Islet precursor cell (in vitro differentiated cells): ENCODE data around the gene RALGPS1.

Experiments
- DNase-seq: peaks from one replicate; pipeline ENCODE4 v3.0.0-alpha.2; 2018

Gene RALGPS1

DNA sequence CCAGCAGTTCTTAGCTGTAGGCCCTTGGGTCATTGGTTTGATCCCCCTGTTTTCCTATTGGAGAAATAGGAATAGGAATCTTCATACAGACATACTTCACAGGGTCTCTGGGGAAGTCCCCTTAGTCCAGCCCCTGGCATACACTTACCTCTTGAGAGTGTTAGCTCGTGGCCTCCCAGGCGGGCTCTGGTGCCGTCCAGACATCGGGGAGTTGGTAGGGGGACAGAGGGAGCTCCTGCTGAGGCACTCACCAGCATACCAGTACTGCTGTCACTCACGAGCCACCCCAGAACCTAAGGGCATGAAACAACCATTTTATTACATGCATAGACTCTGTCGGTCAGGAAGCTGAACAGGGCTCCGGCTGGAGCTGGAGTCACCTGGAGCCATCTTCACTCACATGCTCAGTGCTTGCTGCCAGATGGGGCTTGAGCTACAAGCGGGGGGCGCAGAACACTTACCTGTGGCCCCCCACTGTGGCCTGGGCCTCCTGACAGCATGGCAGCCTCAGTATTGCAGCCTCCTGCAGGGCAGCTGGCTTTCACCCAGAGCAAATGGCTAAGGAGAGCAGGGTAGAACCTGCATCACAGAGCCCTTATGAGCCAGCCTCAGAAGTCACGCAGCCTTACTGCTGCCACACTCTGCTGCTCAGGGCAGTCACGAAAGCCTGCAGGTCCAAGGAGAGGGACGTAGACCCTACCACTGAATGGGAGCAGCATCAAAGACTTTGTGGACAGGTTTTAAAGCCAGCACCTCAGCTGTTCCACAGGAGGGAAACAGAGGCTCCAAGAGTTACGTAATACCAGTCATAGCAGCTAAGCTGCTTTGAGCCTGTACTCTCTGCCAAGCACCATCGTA is 266.1 kb downstream of the RALGPS1 start:
- DNase-seq: peak; percentile 42

DNA sequence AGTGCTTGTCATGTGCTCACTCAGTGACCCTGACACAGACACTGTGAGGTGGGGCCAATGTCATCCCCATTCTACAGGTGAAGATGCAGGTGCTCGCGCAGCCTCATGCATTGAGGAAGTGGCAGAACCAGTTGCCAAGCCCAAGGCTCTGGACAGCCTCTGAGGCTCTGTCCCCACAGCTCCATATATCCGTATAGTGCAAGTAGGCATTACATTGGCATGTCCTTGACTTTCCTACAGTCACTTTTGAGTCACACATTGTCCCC is 266.7 kb downstream of the RALGPS1 start:
- peak; percentile 24 for DNase-seq

DNA sequence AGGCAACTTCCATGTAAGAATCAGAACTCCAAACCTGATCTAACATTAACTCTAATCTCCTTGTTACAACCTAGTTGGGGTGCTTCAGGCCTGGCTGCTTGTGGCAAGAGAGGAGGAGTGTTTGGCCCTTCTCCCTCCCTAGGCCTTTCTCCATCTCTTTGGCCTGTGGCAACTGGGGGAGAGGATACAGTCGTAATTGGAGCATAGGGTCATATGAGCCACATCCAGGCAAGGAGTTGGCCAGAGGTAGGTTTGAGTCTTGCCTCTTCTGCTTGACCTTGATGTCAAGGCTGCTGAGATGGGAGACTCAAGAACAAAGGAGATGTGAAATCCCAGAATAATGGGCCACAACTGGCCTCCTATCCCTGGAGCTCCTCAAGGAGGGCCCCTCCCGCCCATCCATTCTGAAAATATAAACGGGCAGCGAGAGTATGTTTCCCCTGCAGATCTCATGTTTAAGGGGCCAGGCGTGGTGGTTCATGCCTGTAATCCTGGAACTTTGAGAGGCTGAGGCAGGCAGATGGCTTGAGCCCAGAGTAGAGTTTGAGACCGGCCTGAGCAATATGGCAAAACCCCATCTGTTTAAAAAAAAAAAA is 267.1 kb downstream of the RALGPS1 start:
- peak; percentile 20 for DNase-seq

DNA sequence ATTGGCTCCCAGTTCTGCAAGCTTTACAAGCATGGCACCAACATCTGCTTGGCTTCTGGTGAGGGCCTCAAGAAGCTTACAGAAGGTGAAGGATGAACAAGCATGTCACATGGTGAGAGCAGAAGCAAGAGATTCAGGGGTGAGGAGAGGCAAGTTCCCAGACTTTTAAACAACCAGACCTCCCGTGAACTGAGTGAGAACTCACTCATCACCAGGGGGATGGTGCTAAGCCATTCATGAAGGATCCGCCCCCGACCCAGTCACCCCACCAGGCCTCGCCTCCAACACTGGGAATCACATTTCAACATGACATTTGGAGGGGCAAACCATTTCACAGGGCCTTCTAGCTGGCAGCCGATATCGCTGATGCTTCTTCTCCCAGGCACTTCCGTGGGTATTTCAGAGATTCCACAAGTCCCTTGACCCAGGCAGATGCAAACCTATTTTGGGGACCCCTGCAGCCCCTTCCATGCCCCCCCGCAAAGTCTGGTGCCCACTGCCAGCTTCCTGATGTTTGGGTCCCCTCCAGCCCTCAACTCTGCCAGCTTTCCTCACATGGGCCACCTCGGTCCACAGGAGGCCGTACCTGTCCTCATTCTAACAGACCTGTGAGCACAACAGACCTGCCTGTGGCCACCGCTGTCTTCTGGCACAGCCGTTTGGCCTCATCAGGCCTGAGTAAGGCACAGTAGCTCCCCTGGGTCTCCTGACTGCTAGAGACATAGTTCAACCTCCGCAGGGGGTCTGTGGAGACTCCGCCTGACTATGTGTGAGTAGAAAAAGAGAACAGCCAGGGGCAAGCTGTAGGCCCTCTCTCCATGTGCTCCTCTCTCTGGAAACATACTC is 268.5 kb downstream of the RALGPS1 start:
- no peak for DNase-seq

- no peak for DNase-seq
Observed at GRCh38 chr9:127183814-127184582, 269.4 kb downstream of the RALGPS1 start.

DNA sequence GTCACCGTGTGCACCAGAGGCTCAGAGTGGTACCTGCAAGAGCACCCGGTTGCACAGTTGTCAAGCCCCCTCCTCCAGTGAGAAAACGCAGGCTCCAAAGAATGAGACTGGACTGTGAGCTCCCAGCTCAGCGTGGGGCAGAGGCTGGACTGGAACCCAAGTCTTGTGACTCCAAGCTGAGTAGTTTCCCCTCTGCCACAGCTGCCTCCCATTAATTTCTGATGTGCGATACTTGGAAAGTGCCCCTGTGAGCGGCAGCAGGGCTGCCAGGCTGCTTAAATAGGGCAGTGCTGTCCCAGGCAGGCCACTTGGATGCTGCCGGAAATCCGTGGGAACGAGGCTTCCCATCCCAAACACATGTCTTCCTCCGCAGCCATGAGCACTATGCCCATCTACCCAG is 270.1 kb downstream of the RALGPS1 start:
- no peak for DNase-seq

DNA sequence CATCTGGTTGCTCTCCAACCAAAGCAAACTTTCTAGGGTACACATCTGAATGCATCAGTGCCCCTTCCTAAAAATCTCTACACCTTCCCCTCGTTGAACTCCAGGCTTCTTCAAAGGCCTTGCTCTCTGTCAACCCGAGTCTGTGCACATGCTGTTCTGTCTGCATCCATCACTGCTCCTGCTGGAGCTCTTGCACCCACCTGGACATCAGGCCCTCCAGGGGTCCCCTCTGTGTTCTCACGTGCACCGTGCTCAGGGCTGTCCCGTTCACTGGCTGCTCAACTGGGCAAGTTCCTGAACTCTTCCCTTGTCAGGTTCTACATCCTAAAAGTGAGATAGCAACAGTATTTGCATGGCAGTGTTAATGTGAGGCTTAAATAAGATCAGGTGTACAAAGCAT is 270.6 kb downstream of the RALGPS1 start:
- DNase-seq: no peak

GRCh38 chr9:127185931-127186781 is 271.6 kb downstream of the RALGPS1 start:
- DNase-seq: no peak

DNA sequence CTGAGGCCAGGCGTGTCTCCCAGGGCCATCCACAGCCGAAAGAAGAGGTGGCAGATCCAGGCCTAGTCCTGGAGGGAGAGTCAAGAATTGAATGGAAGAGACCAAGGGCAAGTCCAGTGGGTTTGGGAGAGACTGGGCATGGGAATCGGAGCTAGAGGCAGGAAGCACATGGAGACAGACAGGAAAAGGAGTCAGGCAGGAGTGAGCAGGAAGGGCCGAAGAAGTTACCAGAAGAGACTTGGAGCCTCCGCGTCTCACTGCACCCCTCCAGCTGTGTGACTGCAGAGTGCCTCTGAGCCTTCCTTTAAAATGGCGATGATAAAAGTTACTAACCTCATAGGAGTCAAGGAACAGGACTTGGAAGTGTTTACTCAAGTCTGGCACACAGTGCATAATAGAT is 272.2 kb downstream of the RALGPS1 start:
- no peak for DNase-seq

DNA sequence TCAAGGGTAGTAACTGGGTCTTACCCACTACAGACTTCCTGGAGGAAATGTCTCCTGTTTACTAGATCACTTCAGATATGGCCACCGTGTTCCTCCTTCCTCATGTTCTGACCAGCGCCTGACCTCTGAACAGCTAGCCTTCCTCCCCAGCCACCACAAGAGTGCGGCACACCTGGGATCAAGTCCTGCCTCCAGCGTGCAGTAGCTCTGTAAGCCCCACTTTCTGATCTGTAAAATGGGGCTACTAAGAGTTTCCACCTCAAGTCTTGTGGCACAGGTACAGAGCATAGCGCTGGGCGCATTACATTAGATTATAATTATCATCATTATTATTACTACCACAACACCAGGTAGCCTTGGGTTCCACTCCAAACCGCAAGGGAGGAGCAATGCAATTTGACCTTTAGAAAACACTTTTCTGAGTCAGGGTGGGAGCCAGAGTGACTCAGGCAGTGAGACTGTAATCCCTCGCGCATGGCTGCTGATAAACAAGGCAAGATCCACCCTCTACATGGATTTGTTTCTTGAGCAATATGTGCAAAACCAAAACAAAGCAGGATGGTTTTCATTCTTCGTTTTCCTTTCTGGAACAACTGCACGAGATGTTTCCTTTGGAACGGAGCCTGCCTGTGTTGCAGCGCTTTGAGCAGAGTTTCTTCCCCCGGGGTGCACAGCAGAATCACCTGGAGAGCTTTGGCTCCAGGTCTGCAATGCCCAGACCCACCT is 272.8 kb downstream of the RALGPS1 start:
- no peak for DNase-seq

GRCh38 chr9:127188396-127188795 is 273.8 kb downstream of the RALGPS1 start:
- DNase-seq: no peak

GRCh38 chr9:127189628-127190027 is 275.0 kb downstream of the RALGPS1 start:
- no peak for DNase-seq

- DNase-seq: no peak
Observed at GRCh38 chr9:127192744-127193143, 278.2 kb downstream of the RALGPS1 start.

- no peak for DNase-seq
Observed at GRCh38 chr9:127193483-127193882, 278.9 kb downstream of the RALGPS1 start.

- peak; percentile 73 for DNase-seq
Observed at GRCh38 chr9:127194881-127195713, 280.5 kb downstream of the RALGPS1 start.

GRCh38 chr9:127195976-127196825 is 281.6 kb downstream of the RALGPS1 start:
- no peak for DNase-seq

DNA sequence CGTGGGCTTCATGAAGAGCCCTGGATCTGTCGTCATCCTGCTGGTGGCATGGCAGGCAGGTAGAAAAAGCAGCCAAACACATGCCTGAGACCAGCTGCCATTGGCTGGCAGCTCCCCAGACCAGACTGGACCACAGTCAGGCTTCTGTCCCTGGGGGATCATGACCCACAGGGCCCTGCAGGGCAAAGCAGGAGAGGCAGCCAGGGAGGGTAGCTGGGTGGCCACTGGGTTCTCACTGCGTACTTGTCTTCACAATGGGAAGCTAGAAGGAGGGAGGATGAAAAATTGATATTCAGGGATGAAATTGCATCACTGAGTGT is 282.2 kb downstream of the RALGPS1 start:
- DNase-seq: no peak

DNA sequence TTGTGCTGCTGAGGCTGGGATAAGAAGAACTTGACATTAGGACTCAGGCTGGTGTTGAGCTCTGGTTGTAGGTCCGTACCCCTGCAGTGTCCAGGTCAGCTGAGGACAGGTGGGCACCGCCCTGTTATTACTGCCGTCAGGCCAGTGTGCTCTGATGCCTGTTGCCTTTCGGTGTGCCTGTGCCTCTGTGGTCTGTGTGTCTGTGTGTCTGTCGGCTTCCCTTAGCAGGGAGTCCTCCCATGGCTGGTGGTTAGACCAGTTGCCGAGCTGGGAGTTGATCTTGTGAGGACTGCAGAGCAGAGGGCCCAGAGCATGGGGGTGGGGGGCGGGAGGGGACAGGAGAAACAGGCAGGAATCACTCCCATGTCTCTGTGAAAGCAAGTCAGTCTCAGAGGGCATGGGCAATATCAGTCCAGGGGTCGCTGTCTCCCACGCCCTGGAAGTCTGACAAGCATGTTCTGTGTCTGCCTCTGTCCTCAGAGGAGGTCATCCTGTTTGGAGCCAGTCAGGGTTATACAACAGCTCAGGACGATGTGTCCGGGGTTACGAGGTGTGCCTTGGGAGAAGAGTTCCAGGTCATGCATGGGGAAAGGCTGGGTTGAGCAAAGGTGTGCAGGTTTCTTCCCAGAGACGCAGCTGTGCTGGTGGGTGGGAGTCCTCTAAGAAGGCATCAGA is 282.7 kb downstream of the RALGPS1 start:
- DNase-seq: no peak

- DNase-seq: no peak
Observed at GRCh38 chr9:127197861-127198430, 283.4 kb downstream of the RALGPS1 start.
